Kidney tubule cell (primary cell): ENCODE results near the gene PLCH2.
"Not testable (repeated sequence)": the region's sequence is repeated elsewhere in the genome, so short reads cannot be mapped to it uniquely, and the experiment has no call there.

Source experiments
- DNase-seq: peaks from one replicate; pipeline ENCODE4 v3.0.0-alpha.2; 2018; ENCODE audit warnings: low spot score

Gene PLCH2

GRCh38 chr1:2443277-2444137 lies 32.6 kb upstream of the PLCH2 start:
- DNase-seq: peak; percentile 8

GRCh38 chr1:2444138-2444591 lies 31.9 kb upstream of the PLCH2 start:
- no peak for DNase-seq

- no peak for DNase-seq
Measured at GRCh38 chr1:2445162-2445822, 30.8 kb upstream of the PLCH2 start.

GRCh38 chr1:2445823-2446215 lies 30.3 kb upstream of the PLCH2 start:
- DNase-seq: no peak

GRCh38 chr1:2446394-2446793 lies 29.7 kb upstream of the PLCH2 start:
- no peak for DNase-seq

- no peak for DNase-seq
Measured at GRCh38 chr1:2446861-2447260, 29.2 kb upstream of the PLCH2 start.

- DNase-seq: no peak
Measured at GRCh38 chr1:2447276-2448097, 28.6 kb upstream of the PLCH2 start.

GRCh38 chr1:2448098-2448445 lies 28.0 kb upstream of the PLCH2 start:
- no peak for DNase-seq

GRCh38 chr1:2449636-2450454 lies 26.2 kb upstream of the PLCH2 start:
- DNase-seq: no peak

GRCh38 chr1:2451741-2452140 lies 24.3 kb upstream of the PLCH2 start:
- peak; percentile 98 for DNase-seq

- peak; percentile 9 for DNase-seq
Measured at GRCh38 chr1:2452201-2452931, 23.7 kb upstream of the PLCH2 start.

- no peak for DNase-seq
Measured at GRCh38 chr1:2452932-2453315, 23.2 kb upstream of the PLCH2 start.

GRCh38 chr1:2454227-2454626 lies 21.9 kb upstream of the PLCH2 start:
- no peak for DNase-seq

GRCh38 chr1:2455757-2456156 lies 20.3 kb upstream of the PLCH2 start:
- no peak for DNase-seq

- no peak for DNase-seq
Measured at GRCh38 chr1:2457444-2457843, 18.6 kb upstream of the PLCH2 start.

- no peak for DNase-seq
Measured at GRCh38 chr1:2458687-2459086, 17.4 kb upstream of the PLCH2 start.

GRCh38 chr1:2459102-2459753 lies 16.9 kb upstream of the PLCH2 start:
- not testable (repeated sequence) for DNase-seq

- peak; percentile 18 for DNase-seq
Measured at GRCh38 chr1:2459757-2460156, 16.3 kb upstream of the PLCH2 start.

- DNase-seq: no peak
Measured at GRCh38 chr1:2460203-2460602, 15.9 kb upstream of the PLCH2 start.

GRCh38 chr1:2460996-2461751 lies 14.9 kb upstream of the PLCH2 start:
- no peak for DNase-seq
